Measurements from ENCODE around the gene MAOB.

Gene MAOB

GRCh38 chrX:43836435-43837184 is 45.6 kb downstream of the MAOB start:
- H3K9me3 ChIP-seq (ENCODE audit: control insufficient read depth, insufficient read depth, low read length), result no peaks in the 10 kb centered on the region
- no peaks in the 10 kb centered on the region for H3K4me1 ChIP-seq (ENCODE audit: insufficient read depth, low read length)
- H3K36me3 ChIP-seq (ENCODE audit: insufficient read depth, low read length), result no peaks in the 10 kb centered on the region
- no peak overlapping the region for H3K9ac ChIP-seq (ENCODE audit: low read depth, low read length)

GRCh38 chrX:43835559-43835958 is 46.7 kb downstream of the MAOB start:
- Histone ChIP-seq H3K9ac (ENCODE audit: low read depth, low read length) (no peak overlapping the region), H3K9me3 (ENCODE audit: control insufficient read depth, insufficient read depth, low read length) (no peaks in the 10 kb centered on the region), H3K4me1 (ENCODE audit: insufficient read depth, low read length) (no peaks in the 10 kb centered on the region), H3K36me3 (ENCODE audit: insufficient read depth, low read length) (no peaks in the 10 kb centered on the region)

GRCh38 chrX:43827791-43828190 is 54.5 kb downstream of the MAOB start:
- Histone ChIP-seq H3K4me1 (ENCODE audit: insufficient read depth, low read length) (no peaks in the 10 kb centered on the region; the same call in 1 of the 2 replicates), H3K9me3 (ENCODE audit: control insufficient read depth, insufficient read depth, low read length) (no peaks in the 10 kb centered on the region), H3K36me3 (ENCODE audit: insufficient read depth, low read length) (no peaks in the 10 kb centered on the region), H3K9ac (ENCODE audit: low read depth, low read length) (no peak overlapping the region)

- no peaks in the 10 kb centered on the region for H3K36me3 ChIP-seq (ENCODE audit: insufficient read depth, low read length)
- H3K9me3 ChIP-seq (ENCODE audit: control insufficient read depth, insufficient read depth, low read length), result no peaks in the 10 kb centered on the region
- H3K4me1 ChIP-seq (ENCODE audit: insufficient read depth, low read length), result no peaks in the 10 kb centered on the region; the same call in 1 of the 2 replicates
- H3K9ac ChIP-seq (ENCODE audit: low read depth, low read length), result no peak overlapping the region
Measured at GRCh38 chrX:43822014-43822413, 60.2 kb downstream of the MAOB start.

- no peaks in the 10 kb centered on the region for H3K9me3 ChIP-seq (ENCODE audit: control insufficient read depth, insufficient read depth, low read length)
- no peak overlapping the region for H3K9ac ChIP-seq (ENCODE audit: low read depth, low read length)
- no peaks in the 10 kb centered on the region for H3K36me3 ChIP-seq (ENCODE audit: insufficient read depth, low read length)
- H3K4me1 ChIP-seq (ENCODE audit: insufficient read depth, low read length), result no peaks in the 10 kb centered on the region
Measured at GRCh38 chrX:43817444-43817843, 64.8 kb downstream of the MAOB start.

- Histone ChIP-seq H3K9me3 (ENCODE audit: control insufficient read depth, insufficient read depth, low read length) (no peaks in the 10 kb centered on the region), H3K36me3 (ENCODE audit: insufficient read depth, low read length) (no peaks in the 10 kb centered on the region), H3K9ac (ENCODE audit: low read depth, low read length) (no peak overlapping the region), H3K4me1 (ENCODE audit: insufficient read depth, low read length) (no peaks in the 10 kb centered on the region)
Measured at GRCh38 chrX:43815209-43815608, 67.0 kb downstream of the MAOB start.

- no peak overlapping the region for H3K9ac ChIP-seq (ENCODE audit: low read depth, low read length)
- H3K4me1 ChIP-seq (ENCODE audit: insufficient read depth, low read length), result no peaks in the 10 kb centered on the region
- no peaks in the 10 kb centered on the region for H3K36me3 ChIP-seq (ENCODE audit: insufficient read depth, low read length)
- no peaks in the 10 kb centered on the region for H3K9me3 ChIP-seq (ENCODE audit: control insufficient read depth, insufficient read depth, low read length)
Measured at GRCh38 chrX:43813898-43814297, 68.4 kb downstream of the MAOB start.

GRCh38 chrX:43813319-43813718 is 68.9 kb downstream of the MAOB start:
- no peaks in the 10 kb centered on the region for H3K4me1 ChIP-seq (ENCODE audit: insufficient read depth, low read length)
- no peaks in the 10 kb centered on the region for H3K36me3 ChIP-seq (ENCODE audit: insufficient read depth, low read length)
- no peak overlapping the region for H3K9ac ChIP-seq (ENCODE audit: low read depth, low read length)
- H3K9me3 ChIP-seq (ENCODE audit: control insufficient read depth, insufficient read depth, low read length), result no peaks in the 10 kb centered on the region

GRCh38 chrX:43809463-43809862 is 72.8 kb downstream of the MAOB start:
- H3K9me3 ChIP-seq (ENCODE audit: control insufficient read depth, insufficient read depth, low read length), result no peaks in the 10 kb centered on the region
- no peak overlapping the region for H3K9ac ChIP-seq (ENCODE audit: low read depth, low read length)
- no peaks in the 10 kb centered on the region for H3K4me1 ChIP-seq (ENCODE audit: insufficient read depth, low read length)
- H3K36me3 ChIP-seq (ENCODE audit: insufficient read depth, low read length), result no peaks in the 10 kb centered on the region

GRCh38 chrX:43808231-43808630 is 74.0 kb downstream of the MAOB start:
- no peaks in the 10 kb centered on the region for H3K9me3 ChIP-seq (ENCODE audit: control insufficient read depth, insufficient read depth, low read length)
- H3K36me3 ChIP-seq (ENCODE audit: insufficient read depth, low read length), result no peaks in the 10 kb centered on the region
- no peak overlapping the region for H3K9ac ChIP-seq (ENCODE audit: low read depth, low read length)
- no peaks in the 10 kb centered on the region for H3K4me1 ChIP-seq (ENCODE audit: insufficient read depth, low read length)

GRCh38 chrX:43805579-43805978 is 76.7 kb downstream of the MAOB start:
- Histone ChIP-seq H3K9ac (ENCODE audit: low read depth, low read length) (no peak overlapping the region), H3K9me3 (ENCODE audit: control insufficient read depth, insufficient read depth, low read length) (no peaks in the 10 kb centered on the region), H3K36me3 (ENCODE audit: insufficient read depth, low read length) (no peaks in the 10 kb centered on the region), H3K4me1 (ENCODE audit: insufficient read depth, low read length) (no peaks in the 10 kb centered on the region)

- Histone ChIP-seq H3K4me1 (ENCODE audit: insufficient read depth, low read length) (no peaks in the 10 kb centered on the region), H3K9me3 (ENCODE audit: control insufficient read depth, insufficient read depth, low read length) (no peaks in the 10 kb centered on the region), H3K9ac (ENCODE audit: low read depth, low read length) (no peak overlapping the region), H3K36me3 (ENCODE audit: insufficient read depth, low read length) (no peaks in the 10 kb centered on the region)
Measured at GRCh38 chrX:43804021-43804420, 78.2 kb downstream of the MAOB start.

GRCh38 chrX:43785930-43786591 is 96.2 kb downstream of the MAOB start:
- no peak overlapping the region for H3K9ac ChIP-seq (ENCODE audit: low read depth, low read length)
- H3K4me1 ChIP-seq (ENCODE audit: insufficient read depth, low read length), result no peaks in the 10 kb centered on the region
- H3K9me3 ChIP-seq (ENCODE audit: control insufficient read depth, insufficient read depth, low read length), result no peaks in the 10 kb centered on the region
- H3K36me3 ChIP-seq (ENCODE audit: insufficient read depth, low read length), result no peaks in the 10 kb centered on the region

- Histone ChIP-seq H3K9me3 (ENCODE audit: control insufficient read depth, insufficient read depth, low read length) (no peaks in the 10 kb centered on the region), H3K9ac (ENCODE audit: low read depth, low read length) (no peak overlapping the region), H3K4me1 (ENCODE audit: insufficient read depth, low read length) (no peaks in the 10 kb centered on the region), H3K36me3 (ENCODE audit: insufficient read depth, low read length) (no peaks in the 10 kb centered on the region)
Measured at GRCh38 chrX:43758044-43758443, 124.2 kb downstream of the MAOB start.

- Histone ChIP-seq H3K4me1 (ENCODE audit: insufficient read depth, low read length) (no peaks in the 10 kb centered on the region), H3K9me3 (ENCODE audit: control insufficient read depth, insufficient read depth, low read length) (peaks cover 6% of the 10 kb centered on the region), H3K9ac (ENCODE audit: low read depth, low read length) (no peak overlapping the region), H3K36me3 (ENCODE audit: insufficient read depth, low read length) (no peaks in the 10 kb centered on the region)
Measured at GRCh38 chrX:43756076-43756475, 126.2 kb downstream of the MAOB start.

All from ES-I3 (cell line).